ENCODE results near the gene KLRK1.
"Not testable (repeated sequence)": the region's sequence is repeated elsewhere in the genome, so short reads cannot be mapped to it uniquely, and the experiment has no call there.

The KLRK1 gene

DNA sequence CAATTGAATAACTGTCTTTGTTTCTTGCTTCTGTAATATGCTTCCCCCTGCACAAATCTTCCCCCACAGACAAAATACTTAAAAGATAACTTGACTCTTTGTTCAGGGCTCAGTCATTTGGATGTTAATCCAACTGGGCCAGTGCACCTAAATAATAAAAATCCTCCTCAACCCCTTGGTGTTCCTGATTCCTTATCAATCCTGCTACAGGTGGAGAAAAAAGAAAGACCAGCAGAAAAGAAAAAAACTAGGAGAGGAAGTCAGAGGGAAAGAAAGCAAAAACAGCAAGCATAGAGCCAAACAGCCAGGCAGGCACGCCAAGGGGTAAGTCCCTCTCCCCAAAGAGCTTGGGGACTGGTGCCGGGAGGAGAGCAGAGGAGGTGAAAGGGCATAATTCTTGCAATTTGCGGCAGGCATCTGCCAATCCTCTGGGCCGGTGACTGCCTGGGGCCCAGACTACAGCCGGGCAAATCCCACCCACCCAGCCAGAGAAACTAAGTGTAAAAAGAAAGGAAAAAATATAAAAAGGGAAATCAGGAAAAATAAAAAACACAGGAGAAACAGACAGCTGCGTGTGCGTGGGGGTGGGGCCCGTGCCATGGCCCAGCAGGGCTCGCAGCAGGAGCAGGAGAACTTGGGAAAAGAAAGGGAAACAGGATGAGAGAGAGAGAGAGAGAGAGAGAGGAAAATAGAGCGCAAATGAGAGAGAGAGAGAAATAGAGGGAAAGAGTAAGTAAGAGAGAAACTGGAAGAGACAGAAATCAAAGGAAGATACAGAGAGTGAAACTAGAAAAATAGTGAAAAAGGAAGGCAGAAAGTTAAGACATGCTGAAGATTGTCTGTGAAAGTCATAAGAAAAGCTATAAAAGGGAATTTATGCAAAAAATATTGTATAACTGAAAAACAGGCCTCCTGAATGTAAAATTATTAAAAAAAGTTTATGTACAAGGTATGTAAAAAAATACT is 21.4 kb downstream of the KLRK1 start:
- H3K4me1 ChIP-seq (ENCODE audit: control insufficient read depth in 1 of 2, insufficient read depth in 2 of 2, low read length in 2 of 2), result peaks cover 11 to 20% of the 10 kb centered on the region in 2 donors
- H3K36me3 ChIP-seq (ENCODE audit: control insufficient read depth in 1 of 2, insufficient read depth in 2 of 2, low read length in 2 of 2), result no peaks in the 10 kb centered on the region
- no peak overlapping the region for H3K4me3 ChIP-seq (ENCODE audit: low read depth in 1 of 2, low read length in 2 of 2)
- no peaks in the 10 kb centered on the region for H3K9me3 ChIP-seq (ENCODE audit: control insufficient read depth in 1 of 2, low read length in 2 of 2)
- no peak overlapping the region for H3K27ac ChIP-seq (ENCODE audit: low read length)
- no peaks in the 10 kb centered on the region for H3K27me3 ChIP-seq (ENCODE audit: low read depth, low read length)

DNA sequence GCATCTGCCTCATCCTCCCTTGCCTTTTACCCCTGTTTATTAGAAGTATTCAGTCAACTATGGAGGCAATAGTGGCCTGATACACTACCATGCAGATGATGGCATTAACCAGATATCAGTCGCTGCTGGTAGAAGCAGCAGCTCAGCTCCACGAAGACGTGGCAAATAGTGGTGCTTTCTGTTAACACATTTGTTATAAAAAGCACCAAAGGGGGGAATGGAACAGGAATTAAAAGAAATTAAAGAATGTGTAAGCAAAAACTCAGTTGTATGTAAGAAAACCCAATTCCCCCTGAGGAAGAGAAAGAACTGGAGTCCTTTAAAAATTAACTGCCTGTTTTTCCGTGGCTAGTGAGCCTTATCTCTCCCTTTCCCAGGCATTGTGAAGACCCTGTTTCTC is 22.1 kb downstream of the KLRK1 start:
- not testable (repeated sequence) for H3K36me3 ChIP-seq (ENCODE audit: control insufficient read depth in 1 of 2, insufficient read depth in 2 of 2, low read length in 2 of 2); H3K27me3 ChIP-seq (ENCODE audit: low read depth, low read length); H3K27ac ChIP-seq (ENCODE audit: low read length); H3K4me3 ChIP-seq (ENCODE audit: low read depth in 1 of 2, low read length in 2 of 2); H3K9me3 ChIP-seq (ENCODE audit: control insufficient read depth in 1 of 2, low read length in 2 of 2)
- peaks cover 14 to 20% of the 10 kb centered on the region in 2 donors for H3K4me1 ChIP-seq (ENCODE audit: control insufficient read depth in 1 of 2, insufficient read depth in 2 of 2, low read length in 2 of 2)

DNA sequence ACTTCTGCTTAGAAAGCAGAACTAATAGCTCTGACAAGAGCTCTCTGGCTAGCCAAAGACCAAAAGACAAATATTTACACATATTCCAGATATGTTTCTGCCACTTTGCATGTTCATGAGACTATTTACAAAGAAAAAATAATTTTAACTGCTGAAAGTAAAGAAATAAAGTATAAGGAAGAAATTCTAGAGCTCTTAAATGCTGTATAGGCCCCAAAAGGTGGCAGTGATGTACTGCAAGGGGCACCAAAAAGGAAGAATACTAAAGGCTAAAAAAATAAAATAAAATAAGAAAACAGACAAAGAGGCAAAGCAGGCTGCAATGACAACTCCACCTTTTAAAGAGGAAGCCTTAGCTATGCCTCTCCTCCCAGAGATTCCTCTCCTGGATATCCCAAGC is 23.0 kb downstream of the KLRK1 start:
- no peak overlapping the region for H3K4me3 ChIP-seq (ENCODE audit: low read depth in 1 of 2, low read length in 2 of 2)
- no peaks in the 10 kb centered on the region for H3K9me3 ChIP-seq (ENCODE audit: control insufficient read depth in 1 of 2, low read length in 2 of 2)
- no peak overlapping the region for H3K27ac ChIP-seq (ENCODE audit: low read length)
- H3K36me3 ChIP-seq (ENCODE audit: control insufficient read depth in 1 of 2, insufficient read depth in 2 of 2, low read length in 2 of 2), result no peaks in the 10 kb centered on the region
- no peaks in the 10 kb centered on the region for H3K27me3 ChIP-seq (ENCODE audit: low read depth, low read length)
- peaks cover 14 to 20% of the 10 kb centered on the region in 2 donors for H3K4me1 ChIP-seq (ENCODE audit: control insufficient read depth in 1 of 2, insufficient read depth in 2 of 2, low read length in 2 of 2)

DNA sequence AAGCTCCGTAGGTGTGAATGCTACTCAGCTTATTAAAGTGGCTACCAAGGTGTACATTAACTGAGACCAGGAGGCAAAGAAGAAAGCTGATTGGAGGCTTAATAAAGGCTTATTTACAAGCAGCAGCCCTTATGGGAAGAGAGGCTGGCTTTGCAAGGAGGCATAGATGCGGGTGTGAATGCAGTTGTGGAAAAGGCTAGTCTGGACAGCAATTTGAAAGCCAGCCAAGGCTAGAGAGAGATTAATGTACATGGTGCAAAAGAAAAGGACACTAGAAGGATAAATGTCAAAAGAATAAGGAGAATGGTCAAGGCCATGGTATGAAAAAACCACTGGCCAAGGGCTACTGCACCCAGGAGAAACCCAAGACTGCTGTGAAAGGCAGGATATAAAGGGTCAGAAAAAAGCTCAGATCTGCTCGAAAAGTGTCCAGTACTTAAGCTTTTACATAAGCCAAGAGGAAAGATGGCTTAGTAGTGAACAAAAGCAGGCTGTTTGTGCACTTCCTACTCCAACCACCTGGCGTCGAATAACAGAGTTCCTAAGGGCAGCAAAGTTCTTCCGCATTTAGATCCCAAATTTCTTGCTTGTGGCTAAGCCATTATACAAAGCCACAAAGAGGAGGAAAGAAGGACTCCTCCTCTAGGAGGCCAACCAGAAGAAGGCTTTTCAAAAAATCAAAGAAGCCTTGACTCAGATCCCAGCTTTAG is 24.0 kb downstream of the KLRK1 start:
- Histone ChIP-seq H3K36me3 (ENCODE audit: control insufficient read depth in 1 of 2, insufficient read depth in 2 of 2, low read length in 2 of 2) (no peaks in the 10 kb centered on the region), H3K4me3 (ENCODE audit: low read depth in 1 of 2, low read length in 2 of 2) (peak overlapping the region; percentile 65 to 83), H3K4me1 (ENCODE audit: control insufficient read depth in 1 of 2, insufficient read depth in 2 of 2, low read length in 2 of 2) (peaks cover 14 to 20% of the 10 kb centered on the region in 2 donors), H3K9me3 (ENCODE audit: control insufficient read depth in 1 of 2, low read length in 2 of 2) (no peaks in the 10 kb centered on the region), H3K27me3 (ENCODE audit: low read depth, low read length) (no peaks in the 10 kb centered on the region), H3K27ac (ENCODE audit: low read length) (peak overlapping the region; percentile 95)

DNA sequence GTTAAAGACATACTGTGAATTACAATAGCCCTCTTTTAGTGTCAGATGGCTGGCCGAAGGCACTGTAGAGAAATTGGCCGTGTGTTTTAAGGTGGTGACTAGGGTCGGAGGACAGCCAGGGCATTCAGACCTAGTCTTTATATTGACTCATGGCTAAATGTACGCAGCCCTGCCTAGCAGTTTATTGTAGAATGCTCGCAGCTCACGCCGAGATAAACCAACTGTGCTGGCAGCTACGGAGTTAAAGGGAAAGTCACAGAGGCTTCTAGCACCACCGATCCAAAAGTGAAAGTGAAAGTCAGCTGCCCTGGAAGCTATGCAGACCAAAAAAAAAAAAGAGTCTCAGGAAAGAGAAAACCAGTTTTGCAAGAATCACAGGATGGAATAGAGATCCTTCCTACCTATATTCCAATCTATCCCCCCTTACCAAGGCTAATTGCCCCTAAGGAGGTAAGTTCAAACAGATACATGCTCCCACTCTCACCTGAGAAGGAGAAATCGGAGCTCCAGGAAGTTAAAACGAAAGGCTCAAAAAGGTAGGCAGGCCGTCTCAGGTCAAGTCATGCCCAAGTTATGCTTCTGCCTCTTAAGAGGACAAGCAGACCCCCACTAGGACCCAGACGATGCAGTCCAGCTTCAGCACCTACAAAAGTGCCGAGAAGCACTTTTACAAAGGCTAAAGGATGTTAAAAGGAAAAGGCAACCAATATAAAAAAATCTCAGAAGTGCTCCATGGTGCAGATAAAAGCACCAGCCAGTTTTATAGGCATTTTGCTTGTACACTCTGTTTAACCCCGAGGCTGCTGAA is 24.8 kb downstream of the KLRK1 start:
- Histone ChIP-seq H3K27me3 (ENCODE audit: low read depth, low read length) (no peaks in the 10 kb centered on the region), H3K4me3 (ENCODE audit: low read depth in 1 of 2, low read length in 2 of 2) (peak overlapping the region; percentile 65 to 83), H3K4me1 (ENCODE audit: control insufficient read depth in 1 of 2, insufficient read depth in 2 of 2, low read length in 2 of 2) (peaks cover 14 to 20% of the 10 kb centered on the region in 2 donors), H3K27ac (ENCODE audit: low read length) (peak overlapping the region; percentile 95), H3K9me3 (ENCODE audit: control insufficient read depth in 1 of 2, low read length in 2 of 2) (no peaks in the 10 kb centered on the region), H3K36me3 (ENCODE audit: control insufficient read depth in 1 of 2, insufficient read depth in 2 of 2, low read length in 2 of 2) (no peaks in the 10 kb centered on the region)

DNA sequence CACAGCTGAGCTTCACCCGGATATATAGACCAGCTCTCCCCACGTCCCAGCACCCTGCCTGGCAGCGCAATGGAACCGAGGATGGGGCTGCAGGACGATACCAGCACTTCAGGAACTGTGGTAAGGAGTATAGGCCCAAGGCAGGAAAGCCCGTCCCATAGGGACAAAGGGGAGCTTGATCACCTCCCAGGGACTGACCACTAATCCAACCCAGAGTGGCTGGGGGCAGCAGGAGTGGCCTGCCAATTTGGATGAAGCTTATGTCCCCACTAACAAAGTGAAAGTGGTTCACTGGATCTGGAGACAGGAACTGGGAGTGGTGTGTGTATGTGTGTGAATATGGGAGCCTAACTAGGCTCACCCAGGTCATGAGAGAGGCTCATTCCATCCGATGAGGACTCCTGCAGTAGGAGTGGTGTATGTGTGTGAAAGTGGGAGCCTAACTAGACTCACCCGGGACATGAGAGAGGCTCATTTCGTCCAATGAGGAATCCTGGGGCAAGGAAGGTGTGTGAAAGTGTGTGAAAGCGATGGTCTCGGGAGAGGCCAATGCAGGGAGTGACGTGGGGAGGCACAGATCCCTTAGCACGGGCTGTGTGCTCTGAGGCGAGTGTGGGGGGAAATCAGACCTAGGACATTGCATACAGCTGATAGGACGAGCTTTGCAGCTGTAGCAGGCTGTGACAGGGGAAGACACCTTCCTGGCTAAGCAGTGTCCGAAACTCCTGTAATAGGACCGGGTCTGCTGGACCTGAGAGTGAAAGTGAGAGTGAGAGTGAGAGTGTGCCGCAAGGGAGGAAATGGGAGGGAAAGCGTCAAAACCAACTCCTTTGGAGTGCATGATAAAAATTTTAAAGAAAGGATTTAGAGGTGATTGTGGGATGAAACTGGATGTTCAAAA is 25.7 kb downstream of the KLRK1 start:
- Histone ChIP-seq H3K9me3 (ENCODE audit: control insufficient read depth in 1 of 2, low read length in 2 of 2) (no peaks in the 10 kb centered on the region), H3K27me3 (ENCODE audit: low read depth, low read length) (no peaks in the 10 kb centered on the region), H3K27ac (ENCODE audit: low read length) (peak overlapping the region; percentile 95), H3K4me3 (ENCODE audit: low read depth in 1 of 2, low read length in 2 of 2) (peak overlapping the region; percentile 65 to 83), H3K4me1 (ENCODE audit: control insufficient read depth in 1 of 2, insufficient read depth in 2 of 2, low read length in 2 of 2) (peaks cover 14 to 20% of the 10 kb centered on the region in 2 donors), H3K36me3 (ENCODE audit: control insufficient read depth in 1 of 2, insufficient read depth in 2 of 2, low read length in 2 of 2) (no peaks in the 10 kb centered on the region)

DNA sequence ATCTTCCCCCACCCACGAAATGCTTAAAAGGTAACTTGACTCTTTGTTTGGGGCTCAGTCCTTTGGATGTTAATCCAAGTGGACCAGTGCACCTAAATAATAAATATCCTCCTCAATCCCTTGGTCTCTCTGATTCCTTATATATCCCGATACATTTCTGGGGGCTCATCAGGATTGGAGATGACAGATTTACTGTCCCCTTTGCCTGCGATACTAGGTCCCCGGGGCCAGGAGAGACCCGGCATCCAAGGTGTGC is 26.3 kb downstream of the KLRK1 start:
- peak overlapping the region; percentile 65 to 83 for H3K4me3 ChIP-seq (ENCODE audit: low read depth in 1 of 2, low read length in 2 of 2)
- no peaks in the 10 kb centered on the region for H3K36me3 ChIP-seq (ENCODE audit: control insufficient read depth in 1 of 2, insufficient read depth in 2 of 2, low read length in 2 of 2)
- no peaks in the 10 kb centered on the region for H3K27me3 ChIP-seq (ENCODE audit: low read depth, low read length)
- peak overlapping the region; percentile 95 for H3K27ac ChIP-seq (ENCODE audit: low read length)
- peaks cover 14 to 20% of the 10 kb centered on the region in 2 donors for H3K4me1 ChIP-seq (ENCODE audit: control insufficient read depth in 1 of 2, insufficient read depth in 2 of 2, low read length in 2 of 2)
- H3K9me3 ChIP-seq (ENCODE audit: control insufficient read depth in 1 of 2, low read length in 2 of 2), result no peaks in the 10 kb centered on the region

DNA sequence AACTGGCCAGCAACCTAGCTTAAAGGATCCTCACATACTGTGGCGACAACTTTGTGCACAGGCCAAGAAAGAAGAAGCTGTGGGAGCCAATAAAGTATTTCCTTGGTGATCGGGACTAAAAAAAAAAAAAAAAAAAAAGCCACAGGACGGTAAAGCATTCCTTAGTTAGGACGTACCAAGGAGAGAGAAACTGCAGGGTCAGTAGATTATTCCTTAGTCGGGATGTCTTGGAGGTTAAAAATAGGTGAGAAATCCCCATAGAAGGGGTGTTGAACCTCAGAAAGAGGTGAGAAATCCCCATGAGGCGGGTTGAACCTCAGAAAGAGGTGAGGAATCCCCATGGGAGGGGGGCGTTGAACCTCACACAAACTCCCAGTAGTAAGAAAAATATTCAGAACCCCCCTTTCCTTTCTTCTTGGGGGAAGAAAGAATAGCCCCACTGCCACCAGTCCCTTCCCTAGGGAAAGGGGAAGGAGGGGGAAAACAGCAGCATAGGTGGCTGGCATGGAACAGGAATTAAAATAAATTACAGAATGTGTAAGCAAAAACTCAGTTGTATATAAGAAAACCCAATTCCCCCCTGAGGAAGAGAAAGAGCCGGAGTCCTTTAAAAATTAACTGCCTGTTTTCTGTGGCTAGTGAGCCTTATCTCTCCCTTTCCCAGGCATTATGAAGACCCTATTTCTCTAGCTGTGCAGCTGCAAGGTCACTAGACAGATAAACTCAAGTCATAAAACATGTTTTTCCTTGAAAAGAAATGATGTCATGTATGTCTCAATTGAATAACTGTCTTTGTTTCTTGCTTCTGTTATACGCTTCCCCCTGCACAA is 26.8 kb downstream of the KLRK1 start:
- Histone ChIP-seq H3K9me3 (ENCODE audit: control insufficient read depth in 1 of 2, low read length in 2 of 2) (no peaks in the 10 kb centered on the region), H3K27ac (ENCODE audit: low read length) (peak overlapping the region; percentile 95), H3K4me3 (ENCODE audit: low read depth in 1 of 2, low read length in 2 of 2) (peak overlapping the region; percentile 65 to 83), H3K36me3 (ENCODE audit: control insufficient read depth in 1 of 2, insufficient read depth in 2 of 2, low read length in 2 of 2) (no peaks in the 10 kb centered on the region), H3K27me3 (ENCODE audit: low read depth, low read length) (no peaks in the 10 kb centered on the region), H3K4me1 (ENCODE audit: control insufficient read depth in 1 of 2, insufficient read depth in 2 of 2, low read length in 2 of 2) (peaks cover 14 to 20% of the 10 kb centered on the region in 2 donors)

DNA sequence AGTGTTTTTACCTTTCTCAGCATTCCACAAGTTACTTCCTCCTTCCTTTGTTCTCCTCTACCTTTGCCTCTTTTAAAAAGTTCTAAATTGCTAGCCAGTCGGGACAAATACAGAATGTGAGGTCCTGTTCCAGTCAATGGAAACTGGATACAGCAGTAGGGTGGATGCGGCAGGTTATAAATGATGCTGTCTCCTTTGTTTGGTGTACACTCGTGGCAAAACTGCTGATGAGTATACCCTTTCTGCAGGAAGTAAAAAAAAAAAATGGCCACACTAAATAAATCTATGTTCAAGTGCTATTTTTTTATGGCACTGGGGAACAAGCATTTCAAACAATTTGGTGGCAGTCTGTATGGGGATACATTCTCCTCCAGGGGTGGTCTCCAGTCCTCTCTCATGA is 27.5 kb downstream of the KLRK1 start:
- H3K27me3 ChIP-seq (ENCODE audit: low read depth, low read length), result no peaks in the 10 kb centered on the region
- H3K4me3 ChIP-seq (ENCODE audit: low read depth in 1 of 2, low read length in 2 of 2), result peak overlapping the region in 1 of 2 donors; percentile 65
- peak overlapping the region; percentile 95 for H3K27ac ChIP-seq (ENCODE audit: low read length)
- no peaks in the 10 kb centered on the region for H3K9me3 ChIP-seq (ENCODE audit: control insufficient read depth in 1 of 2, low read length in 2 of 2)
- H3K4me1 ChIP-seq (ENCODE audit: control insufficient read depth in 1 of 2, insufficient read depth in 2 of 2, low read length in 2 of 2), result peaks cover 14 to 20% of the 10 kb centered on the region in 2 donors
- H3K36me3 ChIP-seq (ENCODE audit: control insufficient read depth in 1 of 2, insufficient read depth in 2 of 2, low read length in 2 of 2), result no peaks in the 10 kb centered on the region

DNA sequence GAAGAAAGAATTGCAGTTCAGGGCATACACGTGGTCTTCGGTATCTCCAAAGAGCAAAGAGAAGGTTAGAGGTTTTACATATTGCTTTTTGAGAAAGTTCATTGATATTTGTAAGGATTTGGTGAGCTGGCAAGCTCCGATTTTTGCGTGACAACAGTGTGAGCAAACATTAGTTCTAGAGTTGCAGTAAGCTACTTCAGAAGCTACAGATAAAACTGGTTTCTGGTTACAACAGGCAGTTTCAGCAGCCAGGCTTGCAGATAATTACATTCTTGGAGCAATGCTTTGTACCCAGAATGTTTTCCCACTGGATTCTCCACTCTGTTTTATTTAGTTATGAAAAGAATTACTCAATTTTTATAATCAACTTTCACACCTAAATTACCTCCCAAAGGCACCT is 28.2 kb downstream of the KLRK1 start:
- H3K36me3 ChIP-seq (ENCODE audit: control insufficient read depth in 1 of 2, insufficient read depth in 2 of 2, low read length in 2 of 2), result no peaks in the 10 kb centered on the region
- H3K4me1 ChIP-seq (ENCODE audit: control insufficient read depth in 1 of 2, insufficient read depth in 2 of 2, low read length in 2 of 2), result peaks cover 14 to 17% of the 10 kb centered on the region in 2 donors
- H3K4me3 ChIP-seq (ENCODE audit: low read depth in 1 of 2, low read length in 2 of 2), result no peak overlapping the region
- no peaks in the 10 kb centered on the region for H3K9me3 ChIP-seq (ENCODE audit: control insufficient read depth in 1 of 2, low read length in 2 of 2)
- no peaks in the 10 kb centered on the region for H3K27me3 ChIP-seq (ENCODE audit: low read depth, low read length)
- H3K27ac ChIP-seq (ENCODE audit: low read length), result no peak overlapping the region

All from muscle layer of duodenum (tissue), 2 donors.